GM18868 (cell line): ENCODE results near the gene OVCA2.
A peak's percentile ranks its signal among the peaks of the same experiment; 100 is the strongest.

ENCODE experiments used
- ATAC-seq: cut with Tn5 transposase; IDR thresholded peaks from one replicate; pipeline ENCODE4 v1.9.1; 2021; ENCODE audit warnings: mild to moderate bottlenecking, moderate library complexity; ENCODE audit not compliant: unreplicated experiment

OVCA2 gene

DNA sequence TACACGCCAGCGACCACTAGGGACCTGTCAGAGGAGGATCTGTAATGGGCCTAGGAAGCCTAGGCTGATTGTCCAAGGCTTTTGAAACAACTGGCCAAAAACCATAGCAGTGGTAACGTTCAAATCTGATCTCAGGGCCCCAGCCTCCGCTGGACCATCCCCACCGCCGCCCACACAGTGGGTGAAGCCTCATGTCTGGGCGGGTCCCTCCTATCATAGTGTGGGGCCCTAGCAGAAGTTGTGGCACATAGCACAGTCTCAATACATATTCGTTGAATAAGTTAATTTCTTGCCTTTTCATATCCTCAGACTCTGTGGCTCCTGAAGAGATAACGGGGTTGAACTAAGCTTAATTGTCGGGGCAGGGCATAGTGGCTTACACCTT lies 11.1 kb upstream of the OVCA2 start:
- ATAC-seq, result no peak

DNA sequence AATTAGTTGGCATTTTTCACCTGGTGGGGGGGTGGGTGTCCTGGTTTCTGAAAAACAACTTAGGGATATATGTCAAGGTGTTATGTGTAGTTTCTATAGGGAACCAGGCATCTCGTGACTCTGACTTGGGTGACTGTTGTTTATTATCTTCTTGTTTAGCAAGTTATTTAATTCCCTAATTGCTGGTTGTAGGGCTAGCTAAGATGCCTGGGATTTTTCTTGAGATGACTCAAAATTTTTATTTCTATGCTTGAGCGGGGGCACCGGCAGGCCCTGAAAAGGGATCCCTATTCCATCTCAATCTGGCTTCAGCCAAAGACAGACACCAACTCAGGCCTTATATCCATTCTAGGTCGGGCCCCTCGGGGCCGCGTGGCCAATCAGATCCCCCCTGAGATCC lies 8.7 kb upstream of the OVCA2 start:
- no peak for ATAC-seq

DNA sequence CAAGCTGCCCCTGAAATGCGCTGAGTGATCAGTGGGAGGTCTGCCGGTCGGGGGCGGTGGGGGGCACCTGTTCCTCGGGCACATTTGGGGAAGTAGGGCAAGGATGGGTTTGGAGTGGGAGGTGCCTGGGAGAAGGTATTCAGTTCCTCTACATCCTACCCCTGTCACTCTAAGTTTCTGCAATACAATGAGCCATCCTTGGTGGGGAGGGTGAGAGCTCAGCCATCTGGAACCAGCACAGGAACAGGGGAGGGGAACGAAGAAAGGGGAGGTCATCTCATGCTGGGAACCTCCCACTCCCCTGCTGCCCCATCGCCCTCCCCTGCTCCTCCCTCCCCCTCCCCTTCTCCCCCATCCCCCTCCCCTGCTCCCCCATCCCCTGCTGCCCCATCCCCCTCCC lies 7.7 kb upstream of the OVCA2 start:
- no peak for ATAC-seq

DNA sequence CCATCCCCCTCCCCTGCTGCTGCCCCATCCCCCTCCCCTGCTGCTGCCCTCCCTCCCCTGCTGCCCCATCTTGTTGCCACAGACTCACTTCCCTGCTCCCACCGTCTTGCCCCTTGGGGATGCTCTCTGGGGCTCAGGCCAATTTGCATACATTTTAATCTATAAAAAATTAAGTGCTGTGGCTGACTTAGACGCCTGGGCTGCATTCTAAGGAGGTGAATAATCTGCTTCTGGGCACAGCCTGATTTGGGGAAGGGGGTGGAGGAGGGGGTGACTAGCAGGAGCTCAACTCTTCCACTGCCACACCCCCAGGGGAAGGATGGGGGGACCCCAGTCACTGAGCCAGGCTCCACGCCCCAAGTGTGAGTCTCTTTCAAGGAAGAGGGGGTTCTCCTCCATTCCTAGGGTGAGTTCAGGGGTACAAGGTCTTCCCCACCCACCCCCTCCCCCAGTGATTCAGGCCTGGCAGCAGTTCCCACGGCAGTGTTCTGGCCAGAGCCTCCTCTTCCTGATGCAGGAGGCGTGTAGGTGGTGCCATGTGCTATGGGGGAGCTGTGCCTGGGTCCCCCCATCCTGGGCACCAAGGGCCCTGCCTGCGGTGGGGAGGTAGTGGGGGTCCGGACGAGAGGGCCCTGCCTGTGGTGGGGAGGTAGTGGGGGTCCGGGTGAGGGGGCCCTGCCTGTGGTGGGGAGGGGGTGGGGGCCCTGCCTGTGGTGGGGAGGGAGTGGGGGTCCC lies 6.8 kb upstream of the OVCA2 start:
- ATAC-seq, result no peak

DNA sequence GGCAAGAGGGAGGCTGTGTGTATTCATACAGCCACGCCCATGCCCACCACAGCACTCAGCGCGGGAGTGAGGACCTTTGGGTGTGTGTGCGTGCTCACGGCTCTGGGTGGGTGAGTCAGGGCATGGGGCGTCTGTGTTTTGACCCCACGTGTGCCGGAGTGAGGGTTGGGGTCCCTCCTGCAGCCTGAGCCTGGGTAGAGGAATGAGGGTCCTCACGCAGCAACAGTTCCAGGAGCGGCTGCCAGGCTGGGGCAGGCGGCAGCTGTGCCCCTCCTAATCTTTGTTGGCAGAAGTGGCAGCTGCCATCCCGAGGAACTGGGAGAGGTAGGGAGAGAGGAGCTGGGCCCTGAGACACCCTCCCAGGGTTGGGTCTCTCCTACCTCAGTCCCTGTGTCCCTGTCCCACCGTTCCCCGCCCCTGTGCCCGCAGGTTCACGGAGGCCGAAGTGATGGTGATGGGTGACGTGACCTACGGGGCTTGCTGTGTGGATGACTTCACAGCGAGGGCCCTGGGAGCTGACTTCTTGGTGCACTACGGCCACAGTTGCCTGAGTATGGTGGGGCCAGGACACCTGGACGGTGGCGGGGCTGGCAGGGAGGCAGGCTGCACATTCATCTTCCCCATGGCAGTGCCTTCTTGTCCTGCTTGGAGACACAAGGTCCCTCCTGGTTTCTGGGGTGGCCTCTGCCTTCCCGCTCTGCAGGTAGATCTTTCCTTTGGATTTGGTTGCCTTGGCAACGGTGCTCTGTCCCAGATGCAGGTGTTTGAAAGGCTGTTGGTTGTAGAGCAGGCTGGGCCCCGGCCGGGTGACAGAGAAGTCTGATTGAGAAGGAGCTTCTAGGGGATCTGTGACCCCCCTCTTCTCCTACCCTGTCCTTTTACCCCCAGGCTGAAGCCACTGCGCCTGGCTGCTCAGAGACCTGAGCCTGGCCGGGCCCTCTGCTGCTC lies 6.0 kb upstream of the OVCA2 start:
- ATAC-seq, result no peak

DNA sequence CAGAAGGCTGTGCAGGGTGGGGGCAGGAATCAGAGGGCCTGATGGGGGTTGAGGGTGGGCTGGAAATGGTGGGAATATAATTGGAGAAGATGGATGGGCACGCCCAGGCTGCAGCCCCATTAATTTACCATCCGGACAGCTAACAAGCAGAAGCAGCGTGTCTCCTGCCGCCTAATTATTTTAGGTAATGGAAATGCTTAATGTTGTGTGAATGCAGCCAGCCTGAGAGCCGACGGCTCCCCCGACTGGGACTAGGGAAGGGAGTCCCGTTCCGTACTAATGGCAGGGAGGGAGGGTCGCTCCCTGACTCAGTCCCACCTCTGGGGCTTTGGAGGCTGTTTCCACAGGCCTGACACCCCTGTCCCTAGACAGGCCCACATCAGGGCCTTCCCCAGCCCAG lies 4.7 kb upstream of the OVCA2 start:
- ATAC-seq, result no peak

DNA sequence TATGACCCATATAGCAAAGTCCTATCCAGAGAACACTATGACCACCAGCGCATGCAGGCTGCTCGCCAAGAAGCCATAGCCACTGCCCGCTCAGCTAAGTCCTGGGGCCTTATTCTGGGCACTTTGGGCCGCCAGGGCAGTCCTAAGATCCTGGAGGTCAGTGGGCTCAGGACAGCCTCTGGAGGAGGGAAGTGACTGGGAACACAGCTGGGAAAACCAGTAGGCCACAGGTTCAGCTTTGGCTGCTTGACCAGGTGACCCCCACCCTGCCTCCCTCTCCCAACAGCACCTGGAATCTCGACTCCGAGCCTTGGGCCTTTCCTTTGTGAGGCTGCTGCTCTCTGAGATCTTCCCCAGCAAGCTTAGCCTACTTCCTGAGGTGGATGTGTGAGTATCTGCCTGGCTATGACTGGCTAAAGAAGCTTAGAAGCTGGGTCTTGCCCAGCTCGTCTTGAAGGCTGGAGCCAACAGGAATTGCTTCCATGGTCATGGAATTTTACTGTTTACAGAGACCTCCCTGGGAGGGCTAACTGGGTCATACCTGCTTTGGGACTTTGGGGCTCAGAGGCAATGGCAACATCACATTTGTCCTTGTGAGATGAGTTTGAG lies 1.5 kb upstream of the OVCA2 start:
- ATAC-seq, result no peak

DNA sequence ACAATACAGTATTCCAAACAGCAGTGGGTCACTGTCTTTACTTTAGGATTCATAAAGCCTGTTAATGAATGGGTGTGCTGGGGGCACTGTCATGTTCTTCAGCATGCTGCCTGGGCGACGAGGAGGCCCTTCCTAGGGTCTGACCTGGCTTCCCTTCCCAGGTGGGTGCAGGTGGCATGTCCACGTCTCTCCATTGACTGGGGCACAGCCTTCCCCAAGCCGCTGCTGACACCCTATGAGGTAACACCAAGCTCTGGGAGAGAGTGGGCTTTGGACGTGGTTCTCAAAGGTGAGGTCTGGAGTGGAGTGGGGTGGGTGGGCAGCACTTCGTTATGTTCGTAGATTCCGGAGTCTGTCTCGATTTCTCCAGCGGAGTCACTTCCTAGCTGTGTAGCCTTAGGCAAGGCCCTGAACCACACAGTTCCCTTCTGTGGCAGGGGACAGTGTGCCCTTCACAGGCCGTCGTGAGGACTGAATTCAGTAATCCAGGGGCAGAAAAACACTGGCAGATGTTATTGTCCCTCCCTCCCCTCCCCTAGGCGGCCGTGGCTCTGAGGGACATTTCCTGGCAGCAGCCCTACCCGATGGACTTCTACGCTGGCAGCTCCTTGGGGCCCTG lies 771 bp upstream of the OVCA2 start:
- ATAC-seq, result no peak

DNA sequence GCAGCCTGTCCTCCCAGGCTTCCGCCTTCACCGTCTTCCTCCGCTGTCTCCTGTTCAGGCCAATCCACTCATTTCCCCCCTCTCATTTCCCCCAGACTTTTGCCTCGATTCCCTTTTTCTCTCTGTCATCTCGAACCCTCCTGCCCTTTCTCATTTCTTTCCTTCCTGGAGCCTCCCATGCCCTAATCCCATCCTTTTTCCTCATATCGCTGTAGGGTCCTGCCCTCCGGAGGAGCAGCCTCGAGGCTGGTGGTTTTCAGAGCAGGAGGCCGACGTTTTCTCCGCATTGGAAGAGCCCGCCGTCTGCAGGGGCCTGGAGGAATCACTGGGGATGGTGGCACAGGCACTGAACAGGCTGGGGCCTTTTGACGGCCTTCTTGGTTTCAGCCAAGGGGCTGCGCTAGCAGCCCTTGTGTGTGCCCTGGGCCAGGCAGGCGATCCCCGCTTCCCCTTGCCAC lies 597 bp downstream of the OVCA2 start:
- ATAC-seq, result no peak

DNA sequence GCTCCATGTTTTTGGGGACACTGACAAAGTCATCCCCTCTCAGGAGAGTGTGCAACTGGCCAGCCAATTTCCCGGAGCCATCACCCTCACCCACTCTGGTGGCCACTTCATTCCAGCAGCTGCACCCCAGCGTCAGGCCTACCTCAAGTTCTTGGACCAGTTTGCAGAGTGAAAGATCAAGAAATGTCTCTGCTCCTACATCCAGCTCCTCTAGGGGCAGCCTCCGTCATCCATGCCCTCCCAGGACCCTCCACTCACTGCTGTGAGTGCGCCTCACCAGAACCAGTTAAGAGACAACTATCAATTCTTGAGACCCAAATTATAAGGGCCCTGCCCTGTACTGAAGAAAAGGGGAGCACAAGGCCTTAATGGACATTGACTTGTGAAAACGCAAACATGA lies 1.1 kb downstream of the OVCA2 start:
- ATAC-seq, result no peak

DNA sequence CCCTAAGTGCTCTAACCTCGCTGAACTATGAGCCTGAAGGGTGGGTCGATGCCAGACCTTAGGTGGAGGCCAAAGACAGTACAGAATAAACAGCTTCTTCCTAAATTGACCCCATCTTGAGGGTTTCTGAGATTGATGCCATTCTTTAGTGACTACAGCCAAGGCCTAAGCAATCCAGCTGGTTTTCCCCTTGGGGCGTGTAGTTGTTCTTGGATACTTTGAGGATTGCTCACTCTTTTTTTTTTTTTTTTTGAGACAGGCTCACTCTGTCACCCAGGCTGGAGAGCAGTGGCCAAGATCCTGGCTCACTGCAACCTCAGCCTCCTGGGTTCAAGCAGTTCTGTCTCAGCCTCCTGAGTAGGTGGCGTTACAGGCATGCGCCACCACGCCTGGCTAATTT lies 2.0 kb downstream of the OVCA2 start:
- ATAC-seq, result no peak

DNA sequence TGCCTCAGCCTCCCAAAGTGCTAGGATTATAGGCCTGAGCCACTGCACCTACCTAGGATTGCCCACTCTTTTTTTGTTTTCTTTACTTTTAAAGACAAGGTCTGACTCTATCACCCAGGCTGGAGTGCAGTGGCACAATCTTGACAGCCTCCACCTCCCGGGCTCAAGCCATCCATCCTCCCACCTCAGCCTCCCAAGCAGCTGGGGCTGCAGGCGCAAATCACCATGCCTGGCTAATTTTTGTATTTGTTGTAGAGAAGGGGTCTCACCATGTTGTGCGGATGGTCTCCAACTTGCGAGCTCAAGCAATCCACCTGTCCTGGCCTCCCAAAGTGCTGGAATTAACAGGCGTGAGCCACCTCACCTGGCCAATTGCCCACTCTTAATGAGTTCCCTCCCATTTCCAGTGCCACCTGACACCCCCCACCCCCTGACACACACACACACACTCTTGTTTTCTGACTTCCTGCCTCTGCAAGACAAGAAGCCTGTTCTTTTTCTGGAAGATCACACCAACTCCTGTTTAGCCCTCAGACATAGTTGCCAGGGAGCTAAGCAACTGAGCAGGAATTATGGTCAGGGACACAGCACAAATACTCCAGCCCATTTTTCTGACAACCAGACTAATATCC lies 2.6 kb downstream of the OVCA2 start:
- no peak for ATAC-seq

DNA sequence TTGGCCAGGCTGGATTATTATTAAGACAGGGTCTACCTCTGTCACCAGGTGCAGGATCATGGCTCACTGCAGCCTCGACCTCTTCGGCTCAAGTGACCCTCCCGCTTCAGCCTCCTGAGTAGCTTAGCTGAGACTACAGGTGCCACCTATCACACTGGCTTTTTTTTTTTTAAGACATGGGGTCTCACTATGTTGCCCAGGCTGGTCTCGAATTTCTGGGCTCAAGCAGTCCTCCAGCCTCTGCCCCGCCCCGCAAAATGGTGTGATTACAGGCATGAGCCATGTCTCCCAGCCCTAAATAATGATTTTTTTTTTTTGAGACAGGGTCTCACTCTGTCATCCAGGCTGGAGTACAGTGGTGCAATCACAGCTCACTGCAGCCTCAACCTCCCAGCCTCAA lies 5.8 kb downstream of the OVCA2 start:
- ATAC-seq, result no peak

DNA sequence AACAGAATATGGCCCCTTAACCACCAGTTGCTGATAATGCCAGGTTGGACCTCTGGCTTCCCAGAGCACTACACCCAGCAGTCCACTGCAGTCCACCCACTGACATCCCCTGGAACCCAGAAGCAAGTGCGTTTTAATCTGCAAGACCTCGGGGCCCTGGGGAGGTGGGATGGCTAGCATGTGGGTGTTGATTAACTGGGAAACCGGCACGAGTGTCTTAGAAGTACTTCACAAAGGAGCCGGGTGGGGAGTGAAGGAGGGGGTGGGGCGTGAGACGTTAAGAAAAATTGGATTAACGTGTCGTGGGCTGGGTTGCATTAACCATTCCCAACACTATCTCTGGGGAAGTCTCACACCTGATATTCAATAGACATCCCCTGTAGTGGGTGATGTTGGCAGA lies 7.0 kb downstream of the OVCA2 start:
- ATAC-seq, result no peak

DNA sequence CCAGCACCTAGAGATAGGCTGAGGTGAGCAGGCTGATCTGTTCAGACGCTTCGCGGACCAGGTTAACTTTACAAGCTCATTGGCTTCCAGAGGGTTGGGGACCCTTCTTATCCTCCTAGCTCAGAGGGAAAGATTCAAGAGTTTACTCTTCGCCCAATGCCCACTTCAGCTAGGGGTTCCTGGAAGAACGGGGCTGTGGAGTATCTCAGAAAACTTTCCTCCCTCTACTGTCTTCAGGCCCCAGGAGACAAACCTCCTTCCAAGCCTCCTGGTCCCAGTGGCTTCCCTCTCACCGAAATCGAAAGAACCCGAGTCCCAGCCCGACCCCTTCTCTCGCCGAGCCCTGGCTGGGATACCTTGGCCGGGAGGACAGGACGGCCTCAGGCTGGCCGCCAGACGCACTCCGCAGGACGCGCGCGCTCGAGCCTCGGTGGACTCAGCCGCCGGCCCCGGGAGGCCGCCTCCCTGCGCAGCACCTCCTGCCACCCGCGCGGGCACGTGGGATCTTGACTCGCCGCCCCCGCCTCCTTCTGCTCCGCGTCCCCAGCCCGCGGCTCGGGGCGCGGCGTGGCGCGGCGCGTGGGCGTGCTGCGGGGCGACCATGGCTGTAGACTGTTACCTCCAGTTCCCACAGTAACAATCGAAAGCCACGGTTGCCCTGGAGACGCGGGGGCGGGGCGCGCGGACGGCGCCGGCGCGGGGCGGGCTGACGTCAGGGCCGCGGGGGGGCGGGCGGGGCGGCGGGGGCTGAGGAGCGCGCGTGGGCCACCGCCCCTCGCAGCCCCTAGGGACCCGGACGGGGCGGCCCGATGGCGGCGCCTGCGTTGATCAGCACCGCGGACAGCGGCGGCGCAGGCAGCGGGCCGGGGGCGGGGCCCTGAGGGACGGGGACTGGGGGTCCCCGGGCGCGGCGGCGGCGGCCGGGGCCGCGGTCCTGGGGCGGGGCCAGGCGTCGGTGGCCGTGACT lies 7.8 kb downstream of the OVCA2 start:
- ATAC-seq, result peak; percentile 54

DNA sequence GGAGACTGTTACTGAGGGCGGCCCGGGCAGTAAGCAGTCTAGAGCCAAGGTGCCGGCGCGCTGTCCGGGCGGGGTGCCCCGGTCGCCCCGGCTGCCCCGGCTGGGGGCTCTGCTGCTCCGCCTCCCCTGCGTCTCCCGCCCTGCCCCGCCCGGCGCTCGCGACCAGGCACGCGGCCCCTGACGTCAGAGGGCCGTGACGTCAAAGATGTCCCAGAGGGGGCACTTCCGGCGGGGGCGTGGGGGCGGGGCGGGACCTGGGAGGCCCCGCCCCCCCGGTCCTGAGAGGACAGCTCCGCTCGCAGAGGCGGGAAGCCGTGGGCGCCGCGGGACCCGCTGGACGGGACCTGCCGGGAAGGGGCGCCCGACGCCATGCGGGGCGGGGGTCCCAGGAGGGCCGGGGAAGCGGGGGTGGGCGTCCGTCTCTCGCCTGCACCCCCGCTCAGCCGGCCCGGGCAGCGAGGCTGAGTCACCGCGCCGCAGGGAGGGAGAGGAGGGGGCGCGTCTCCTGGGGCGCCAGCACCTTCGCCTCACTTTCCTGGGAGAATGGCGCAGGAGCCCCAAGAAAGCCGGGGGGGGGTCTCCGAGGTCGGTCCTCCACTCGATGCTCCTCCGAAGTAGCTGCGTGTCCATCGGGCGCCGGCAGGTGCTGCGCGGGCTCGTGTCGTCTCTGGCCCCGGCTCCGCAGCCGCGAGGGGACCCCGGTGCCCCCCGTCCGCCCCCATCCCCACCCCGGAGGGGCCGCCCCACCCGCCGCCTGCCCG lies 8.7 kb downstream of the OVCA2 start:
- no peak for ATAC-seq

DNA sequence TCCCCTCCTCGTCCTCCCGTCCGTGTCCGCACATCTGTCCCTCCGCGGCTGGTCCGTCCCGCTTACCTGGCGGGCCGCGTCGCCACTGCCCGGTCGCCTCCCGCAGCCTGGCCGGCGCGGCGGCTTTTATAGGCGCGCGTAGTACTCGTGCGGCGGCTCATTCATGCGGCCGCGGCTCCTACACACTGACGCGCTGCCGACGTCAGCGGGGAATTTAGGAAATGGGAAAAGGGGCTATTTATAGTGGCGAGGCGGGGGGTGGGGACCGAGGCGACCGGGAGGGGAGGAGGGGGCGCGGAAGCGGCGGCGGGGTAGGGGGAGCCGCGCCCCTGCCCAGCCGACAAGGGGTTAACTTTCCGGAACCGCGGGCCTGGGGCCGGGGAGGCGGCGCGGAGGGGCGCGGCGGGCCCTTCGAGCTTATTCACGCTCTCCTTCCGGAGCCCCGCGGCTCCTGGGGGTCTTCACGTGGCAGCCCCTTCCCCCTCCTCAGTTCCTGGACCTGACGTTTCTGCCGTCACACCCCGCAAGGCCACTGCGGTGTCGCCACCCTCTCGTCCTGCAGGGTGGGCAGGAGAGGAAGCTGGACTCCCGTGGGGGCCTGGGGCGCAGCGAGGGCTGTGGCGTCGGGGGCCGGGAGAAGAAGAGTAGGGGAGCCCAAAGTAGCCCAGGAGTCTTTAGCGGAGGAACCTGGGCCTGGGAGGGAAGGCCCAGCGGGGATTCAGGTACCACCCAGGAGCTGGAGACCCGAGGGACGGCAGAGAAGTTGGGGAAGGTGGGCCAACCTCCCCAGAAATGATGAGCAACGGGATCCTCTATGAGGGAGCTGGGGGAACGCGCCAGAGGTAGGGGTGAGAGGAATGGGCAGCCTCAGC lies 9.5 kb downstream of the OVCA2 start:
- no peak for ATAC-seq

DNA sequence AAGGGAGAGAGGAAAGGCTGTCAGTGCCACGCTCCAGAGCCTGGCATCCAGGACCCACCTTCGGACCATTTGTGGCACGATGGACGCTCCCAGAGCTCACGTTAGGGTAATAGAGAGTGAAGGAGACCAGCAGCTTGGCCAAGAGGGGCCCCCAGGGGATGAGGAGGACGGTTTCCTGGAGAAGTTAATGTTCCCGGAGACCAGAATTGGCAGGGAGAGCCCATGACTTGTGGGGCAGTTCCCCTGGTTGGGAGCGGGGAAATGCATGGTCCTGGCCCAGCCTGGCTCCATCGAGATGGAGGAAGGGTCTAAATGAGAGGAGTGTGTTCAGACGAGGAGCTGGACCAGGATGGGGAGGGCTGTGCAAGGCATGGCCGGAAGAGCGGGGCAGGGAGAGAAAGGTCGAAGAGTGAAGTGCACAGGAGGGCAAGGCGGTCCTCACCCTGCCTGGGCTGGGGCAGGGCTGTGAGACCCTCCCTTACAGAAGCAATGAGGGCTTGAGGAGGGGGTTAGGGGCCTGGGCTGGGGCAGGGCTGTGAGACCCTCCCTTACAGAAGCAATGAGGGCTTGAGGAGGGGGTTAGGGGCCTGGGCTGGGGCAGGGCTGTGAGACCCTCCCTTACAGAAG lies 10.2 kb downstream of the OVCA2 start:
- no peak for ATAC-seq
